HG03354 (cell line): Measurements from ENCODE around the gene UQCRFS1.

Experiments used
- ATAC-seq: cut with Tn5 transposase; IDR thresholded peaks from one replicate; pipeline ENCODE4 v1.9.1; 2021; ENCODE audit warnings: mild to moderate bottlenecking; ENCODE audit not compliant: unreplicated experiment, poor library complexity, severe bottlenecking

The UQCRFS1 gene

GRCh38 chr19:29172302-29172701 is 40.6 kb downstream of the UQCRFS1 start:
- no peak for ATAC-seq

GRCh38 chr19:29171525-29171924 is 41.4 kb downstream of the UQCRFS1 start:
- ATAC-seq = no peak

- ATAC-seq = no peak
Measured at GRCh38 chr19:29170554-29170953, 42.4 kb downstream of the UQCRFS1 start.

- no peak for ATAC-seq
Measured at GRCh38 chr19:29162694-29163093, 50.3 kb downstream of the UQCRFS1 start.

GRCh38 chr19:29155683-29156082 is 57.3 kb downstream of the UQCRFS1 start:
- ATAC-seq = no peak
